ENCODE data around the gene SLFN13. TPM values are rescaled to one million over a fixed set of nuclear protein-coding genes. Genes with fewer than 3 reads are reported as not detected.

SLFN13 gene
- total RNA-seq = 10 to 100 TPM; 10.7 to 28.9 TPM

- DNase-seq (ENCODE audit: low spot score) (no peak), ATAC-seq (ENCODE audit: insufficient number of reproducible peaks, low FRiP score, low read depth) (no peak)
- Histone ChIP-seq H3K9me3 (no peaks in the 10 kb centered on the region), H3K4me3 (peak within 1 kb of the TSS; percentile 82), H3K4me1 (ENCODE audit: control insufficient read depth in 1 of 2, low read depth in 2 of 2) (peaks cover 0 to 10% of the 10 kb centered on the region in 2 donors), H3K27ac (peak within 1 kb of the TSS; percentile 23 to 47), H3K36me3 (no peaks in the 10 kb centered on the region), H3K27me3 (replicated peaks; ENCODE audit: insufficient read depth) (no peaks in the 10 kb centered on the region)
- TF ChIP-seq CTCF (IDR thresholded peaks at IDR 0.05) = no peak
Observed at GRCh38 chr17:35448214-35448898, at the start of gene SLFN13. Gene SLFN13, minus strand, starts transcription at chr17:35448766. Its CDS starts 3,086 bp downstream, at chr17:35445680.

- no peak for DNase-seq (ENCODE audit: low spot score)
- Histone ChIP-seq H3K27me3 (replicated peaks; ENCODE audit: insufficient read depth) (peaks cover 38% of the 10 kb centered on the region), H3K4me3 (no peak overlapping the region), H3K4me1 (ENCODE audit: control insufficient read depth in 1 of 2, low read depth in 2 of 2) (no peaks in the 10 kb centered on the region), H3K36me3 (no peaks in the 10 kb centered on the region), H3K9me3 (no peaks in the 10 kb centered on the region), H3K27ac (no peak overlapping the region)
- no peak for TF ChIP-seq CTCF (IDR thresholded peaks at IDR 0.05)
- ATAC-seq (ENCODE audit: insufficient number of reproducible peaks, low FRiP score, low read depth) = no peak
Observed at GRCh38 chr17:35496451-35497290, 48.1 kb upstream of the SLFN13 start.

- TF ChIP-seq CTCF (IDR thresholded peaks at IDR 0.05) = no peak
- Histone ChIP-seq H3K4me3 (no peak overlapping the region), H3K9me3 (no peaks in the 10 kb centered on the region), H3K36me3 (no peaks in the 10 kb centered on the region), H3K4me1 (ENCODE audit: control insufficient read depth in 1 of 2, low read depth in 2 of 2) (peaks cover 2 to 3% of the 10 kb centered on the region in 2 donors), H3K27me3 (replicated peaks; ENCODE audit: insufficient read depth) (peaks cover 44% of the 10 kb centered on the region), H3K27ac (no peak overlapping the region)
- ATAC-seq (ENCODE audit: insufficient number of reproducible peaks, low FRiP score, low read depth) (no peak), DNase-seq (ENCODE audit: low spot score) (no peak)
Observed at GRCh38 chr17:35493040-35493439, 44.5 kb upstream of the SLFN13 start.

- Histone ChIP-seq H3K9me3 (no peaks in the 10 kb centered on the region), H3K36me3 (no peaks in the 10 kb centered on the region), H3K27me3 (replicated peaks; ENCODE audit: insufficient read depth) (peaks cover 33% of the 10 kb centered on the region), H3K4me1 (ENCODE audit: control insufficient read depth in 1 of 2, low read depth in 2 of 2) (peaks cover 9 to 14% of the 10 kb centered on the region in 2 donors), H3K27ac (no peak overlapping the region), H3K4me3 (no peak overlapping the region)
- DNase-seq (ENCODE audit: low spot score) = no peak
- no peak for ATAC-seq (ENCODE audit: insufficient number of reproducible peaks, low FRiP score, low read depth)
- TF ChIP-seq CTCF (IDR thresholded peaks at IDR 0.05) = no peak
Observed at GRCh38 chr17:35491417-35491816, 42.9 kb upstream of the SLFN13 start.

GRCh38 chr17:35489944-35490343, 41.4 kb upstream of the SLFN13 start:
- Histone ChIP-seq H3K27ac (no peak overlapping the region), H3K4me1 (ENCODE audit: control insufficient read depth in 1 of 2, low read depth in 2 of 2) (peaks cover 9 to 14% of the 10 kb centered on the region in 2 donors), H3K27me3 (replicated peaks; ENCODE audit: insufficient read depth) (peaks cover 19% of the 10 kb centered on the region), H3K9me3 (no peaks in the 10 kb centered on the region), H3K36me3 (no peaks in the 10 kb centered on the region), H3K4me3 (no peak overlapping the region)
- no peak for TF ChIP-seq CTCF (IDR thresholded peaks at IDR 0.05)
- DNase-seq (ENCODE audit: low spot score) = no peak
- no peak for ATAC-seq (ENCODE audit: insufficient number of reproducible peaks, low FRiP score, low read depth)
